HG03469 (cell line): ENCODE measurements around the gene CDHR1.

Source experiments
- ATAC-seq: cut with Tn5 transposase; IDR thresholded peaks from one replicate; pipeline ENCODE4 v1.9.1; 2021; ENCODE audit warnings: mild to moderate bottlenecking, moderate library complexity, moderate number of reproducible peaks; ENCODE audit not compliant: unreplicated experiment

CDHR1 gene

GRCh38 chr10:84225427-84226173 lies 31.3 kb downstream of the CDHR1 start, which contains the start of gene LRIT2:
LRIT2 (minus strand) TSS chr10:84225544; CDS start chr10:84225520, 24 bp downstream.
- no peak for ATAC-seq

- ATAC-seq, result no peak
These were observed 32.3 kb downstream of the CDHR1 start for GRCh38 chr10:84226616-84227015.

GRCh38 chr10:84227810-84228209 lies 33.5 kb downstream of the CDHR1 start:
- ATAC-seq, result no peak

DNA sequence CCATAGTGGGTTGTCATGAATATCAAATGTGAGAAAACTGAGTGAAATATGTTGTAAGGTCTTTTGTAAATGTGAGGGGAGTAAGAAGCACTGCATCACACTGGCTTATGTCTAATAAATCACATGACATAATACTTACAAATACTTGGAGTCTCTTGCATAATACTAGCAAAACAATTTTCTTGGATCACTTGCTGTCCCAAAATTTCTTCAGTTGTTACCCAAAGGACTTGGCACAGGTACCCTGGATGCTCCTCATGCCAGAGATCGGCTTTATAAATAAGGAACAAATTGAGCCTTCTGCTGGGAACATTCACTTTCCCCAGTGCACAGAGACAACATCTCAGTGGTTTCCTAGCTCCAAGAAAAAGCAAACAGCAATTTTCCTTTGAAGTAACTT lies 36.0 kb downstream of the CDHR1 start:
- no peak for ATAC-seq

GRCh38 chr10:84232376-84232775 lies 38.0 kb downstream of the CDHR1 start:
- ATAC-seq, result no peak

GRCh38 chr10:84233940-84234339 lies 39.6 kb downstream of the CDHR1 start:
- ATAC-seq, result no peak

GRCh38 chr10:84234479-84234878 lies 40.1 kb downstream of the CDHR1 start:
- ATAC-seq, result no peak

DNA sequence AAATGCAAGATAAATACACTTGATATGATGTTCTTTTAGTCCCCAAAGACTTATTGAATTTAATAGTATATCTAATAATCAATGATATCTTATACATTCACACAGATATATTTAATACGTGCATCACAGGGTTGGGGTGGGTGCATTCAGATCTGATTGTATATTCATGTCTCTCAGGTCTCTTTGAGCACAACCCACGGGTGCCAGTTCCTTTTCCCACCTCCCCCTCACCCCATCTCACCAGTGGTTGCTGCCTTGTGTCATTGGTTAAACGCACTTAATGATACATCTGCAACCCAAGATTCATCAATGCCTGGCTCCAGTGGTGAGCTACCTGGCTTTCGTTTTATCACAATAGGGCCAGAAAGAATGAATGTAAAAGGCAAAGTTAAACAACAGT lies 40.8 kb downstream of the CDHR1 start:
- no peak for ATAC-seq

GRCh38 chr10:84236807-84237198 lies 42.5 kb downstream of the CDHR1 start:
- ATAC-seq, result no peak

DNA sequence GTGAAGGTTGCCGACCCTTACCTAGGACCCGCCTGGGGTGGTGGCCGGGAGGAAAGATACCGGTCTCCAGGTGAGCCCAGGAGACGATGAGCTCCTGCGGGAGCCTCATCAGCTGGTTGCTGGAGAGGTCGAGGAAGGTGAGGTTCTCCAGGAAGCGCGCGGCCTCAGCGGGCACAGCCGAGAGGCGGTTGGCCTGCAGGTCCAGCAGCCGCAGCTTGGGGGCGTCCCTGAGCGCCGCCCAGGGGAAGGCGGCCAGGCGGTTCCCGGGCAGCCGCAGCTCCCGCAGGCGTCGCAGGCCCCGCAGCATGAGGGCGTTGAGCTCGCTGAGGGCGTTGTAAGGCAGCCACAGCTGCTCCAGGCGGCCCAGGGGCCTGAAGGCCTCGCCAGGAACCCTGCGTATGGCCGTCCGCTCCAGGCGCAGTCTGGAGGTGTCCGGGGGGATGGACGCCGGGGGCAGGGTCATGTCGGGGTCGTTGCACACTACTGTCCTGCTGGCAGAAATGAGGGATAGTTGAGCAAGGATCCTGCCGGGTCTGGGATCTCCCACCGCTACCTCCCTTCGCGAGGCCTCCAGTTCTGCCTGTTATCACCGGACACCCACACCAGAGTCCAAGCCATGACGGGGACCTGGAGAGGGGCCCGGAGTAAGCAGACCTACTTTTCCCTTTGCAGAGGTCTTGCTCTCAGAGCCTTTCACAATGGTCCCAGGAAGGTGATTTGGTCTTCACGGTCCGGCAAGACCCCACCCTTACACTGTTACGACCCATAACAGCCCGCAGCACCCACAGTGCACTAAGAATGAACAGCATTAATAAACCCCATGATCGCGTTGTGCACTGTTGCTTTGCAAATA lies 43.1 kb downstream of the CDHR1 start:
- ATAC-seq, result no peak

GRCh38 chr10:84238909-84239308 lies 44.6 kb downstream of the CDHR1 start:
- no peak for ATAC-seq

GRCh38 chr10:84241185-84241790 lies 47.0 kb downstream of the CDHR1 start, which contains the start of gene LRIT1:
LRIT1 (minus strand) TSS chr10:84241546; CDS start chr10:84241439, 107 bp downstream.
- no peak for ATAC-seq

- ATAC-seq, result no peak
These were observed 49.4 kb downstream of the CDHR1 start for GRCh38 chr10:84243759-84244158.

GRCh38 chr10:84244651-84245270 lies 50.4 kb downstream of the CDHR1 start, which contains the start of gene RGR:
RGR (plus strand) TSS chr10:84245053; CDS start chr10:84245091, 38 bp downstream.
- ATAC-seq, result no peak

GRCh38 chr10:84247496-84247895 lies 53.2 kb downstream of the CDHR1 start:
- ATAC-seq, result no peak

DNA sequence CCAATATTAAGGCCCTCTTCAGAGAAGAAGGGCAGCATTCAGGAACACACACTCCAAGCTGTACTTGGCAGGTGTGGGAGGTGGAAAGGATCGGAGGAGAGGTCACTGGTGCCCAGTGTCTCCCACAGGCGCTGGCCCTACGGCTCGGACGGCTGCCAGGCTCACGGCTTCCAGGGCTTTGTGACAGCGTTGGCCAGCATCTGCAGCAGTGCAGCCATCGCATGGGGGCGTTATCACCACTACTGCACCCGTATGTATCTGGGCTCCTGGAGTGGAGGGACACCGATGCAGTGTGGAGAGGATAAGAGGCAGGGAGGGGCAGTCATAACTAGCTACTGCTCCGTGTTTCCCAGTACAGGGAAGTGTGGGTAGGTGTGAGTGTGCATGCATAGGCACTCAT lies 54.5 kb downstream of the CDHR1 start:
- no peak for ATAC-seq

GRCh38 chr10:84254552-84255478 lies 60.5 kb downstream of the CDHR1 start:
- no peak for ATAC-seq

GRCh38 chr10:84256510-84257342 lies 62.4 kb downstream of the CDHR1 start:
- ATAC-seq, result no peak
